Liver (tissue), 9 donors: ENCODE measurements around the gene TOX2. TPM values are rescaled to one million over a fixed set of nuclear protein-coding genes. Genes with fewer than 3 reads are reported as not detected.

Source experiments
- DNase-seq: peaks from one replicate; pipeline ENCODE4 v3.0.0-alpha.2; 2017; ENCODE audit warnings: low spot score
- H3K27ac ChIP-seq, 2 donors: one replicate each; pipeline ENCODE4 v1.7.0; 2013; ENCODE audit warnings: inconsistent platforms in 2 of 2, low read length in 2 of 2, control low read depth in 1 of 2, low read depth in 1 of 2, mild to moderate bottlenecking in 1 of 2
- H3K27me3 ChIP-seq, 4 donors: one replicate each; pipeline versions ENCODE4 v1.6.1 to v1.7.0; 2013; ENCODE audit warnings: low read length in 3 of 4, inconsistent platforms in 1 of 4, mild to moderate bottlenecking in 1 of 4, moderate library complexity in 1 of 4; ENCODE audit not compliant: control insufficient read depth in 4 of 4, insufficient read depth in 4 of 4
- H3K36me3 ChIP-seq, 4 donors: one replicate each; pipeline versions ENCODE4 v1.6.1 to v1.7.0; 2013; ENCODE audit warnings: low read length in 3 of 4, mild to moderate bottlenecking in 3 of 4, low read depth in 1 of 4, moderate library complexity in 1 of 4; ENCODE audit not compliant: control insufficient read depth in 4 of 4, insufficient read depth in 3 of 4
- H3K4me1 ChIP-seq, 4 donors: one replicate each; pipeline versions ENCODE4 v1.6.1 to v1.7.0; 2013; ENCODE audit warnings: low read length in 3 of 4, mild to moderate bottlenecking in 3 of 4, moderate library complexity in 1 of 4; ENCODE audit not compliant: control insufficient read depth in 4 of 4, insufficient read depth in 4 of 4
- H3K4me3 ChIP-seq, 3 donors: one replicate each; pipeline versions ENCODE4 v1.6.1 to v1.7.0; 2013; ENCODE audit warnings: low read length in 3 of 3, control low read depth in 1 of 3, low read depth in 1 of 3, mild to moderate bottlenecking in 1 of 3
- H3K9ac ChIP-seq, 2 donors: one replicate each; pipeline ENCODE4 v1.7.0; 2013; ENCODE audit warnings: low read length in 2 of 2, mild to moderate bottlenecking in 2 of 2, moderate library complexity in 2 of 2, control low read depth in 1 of 2, low read depth in 1 of 2
- H3K9me3 ChIP-seq, 4 donors: one replicate each; pipeline versions ENCODE4 v1.6.1 to v1.7.0; 2013; ENCODE audit warnings: low read length in 3 of 4; ENCODE audit not compliant: control insufficient read depth in 4 of 4
- EGR1 ChIP-seq, 2 donors: IDR thresholded peaks; 2 replicates each; pipeline ENCODE4 v1.6.1; 2016 to 2018; ENCODE audit warnings: antibody characterized with exemption in 2 of 2, low read depth in 2 of 2
- GABPA ChIP-seq, 2 donors: IDR thresholded peaks in 1 of 2; conservative IDR thresholded peaks in 1 of 2; 2 replicates each; pipeline ENCODE4 v1.6.1; 2016; ENCODE audit warnings: antibody characterized with exemption in 2 of 2, mild to moderate bottlenecking in 1 of 2, moderate library complexity in 1 of 2
- HNF4G ChIP-seq: IDR thresholded peaks from 2 replicates; pipeline ENCODE4 v1.6.1; 2016; ENCODE audit warnings: antibody characterized with exemption
- JUND ChIP-seq, 2 donors: IDR thresholded peaks; 2 replicates each; pipeline ENCODE4 v1.6.1; 2016; ENCODE audit warnings: antibody characterized with exemption in 2 of 2
- MAX ChIP-seq: IDR thresholded peaks from 2 replicates; pipeline ENCODE4 v1.6.1; 2016; ENCODE audit warnings: antibody characterized with exemption
- NR2F2 ChIP-seq: IDR thresholded peaks from 2 replicates; pipeline ENCODE4 v1.6.1; 2016; ENCODE audit warnings: antibody characterized with exemption
- RAD21 ChIP-seq, 2 donors: IDR thresholded peaks; 2 replicates each; pipeline ENCODE4 v1.6.1; 2016; ENCODE audit warnings: antibody characterized with exemption in 2 of 2, mild to moderate bottlenecking in 2 of 2
- RXRA ChIP-seq, 2 donors: IDR thresholded peaks; 2 replicates each; pipeline ENCODE4 v1.6.1; 2017 to 2018; ENCODE audit warnings: antibody characterized with exemption in 2 of 2, mild to moderate bottlenecking in 1 of 2
- SP1 ChIP-seq: IDR thresholded peaks from 2 replicates; pipeline ENCODE4 v1.6.1; 2018; ENCODE audit warnings: antibody characterized with exemption, mild to moderate bottlenecking
- TAF1 ChIP-seq: conservative IDR thresholded peaks from 2 replicates; pipeline ENCODE4 v1.6.1; 2016; ENCODE audit warnings: antibody characterized with exemption, mild to moderate bottlenecking
- YY1 ChIP-seq: IDR thresholded peaks from 2 replicates; pipeline ENCODE4 v1.6.1; 2016; ENCODE audit warnings: antibody characterized with exemption, mild to moderate bottlenecking
- ZBTB33 ChIP-seq: IDR thresholded peaks from 2 replicates; pipeline ENCODE4 v1.6.1; 2016; ENCODE audit warnings: antibody characterized with exemption
- WGBS: extraction: QIAGEN DNeasy Blood & Tissue Kit; methylation state at CpG from one replicate; pipeline ENCODE4 v1.1.7; 2013; 5-methylcytosine and 5-hydroxymethylcytosine counted together
- polyA plus RNA-seq, 2 donors: library from polyadenylated mRNA; stranded (reverse) in 1 of 2; unstranded in 1 of 2; fragments of 200-250 nt in 1 of 2; fragments of >200 nt in 1 of 2; fragmentation: Nextera tagmentation in 1 of 2; extraction: Ambion mirVana in 1 of 2; gene quantifications; one replicate each; pipeline versions ENCODE4 v1.2.1 to v1.2.3, GENCODE V29; 2013 to 2015
- total RNA-seq, 2 donors: library from RNA; depleted of rRNA; stranded (reverse); fragments of >200 nt; gene quantifications; one replicate each; pipeline ENCODE4 v1.2.3, GENCODE V29; 2014
- TF ChIP-seq, protein P1 (sequence below): fragments of 150-350 bp; IDR thresholded peaks from 2 replicates; pipeline ENCODE4 v1.5.1; 2017; ENCODE audit warnings: improper control_type of control experiment, low read depth, low read length; ENCODE audit not compliant: missing input control
- TF ChIP-seq, protein P2 (sequence below): IDR thresholded peaks from 2 replicates; pipeline ENCODE4 v1.6.1; 2016; ENCODE audit warnings: antibody characterized with exemption
- TF ChIP-seq, protein P3 (sequence below): IDR thresholded peaks from 2 replicates; pipeline ENCODE4 v1.6.1; 2016; ENCODE audit warnings: antibody characterized with exemption, mild to moderate bottlenecking
- donor health status: healthy.
- donor health status: healthy.
- donor health status: healthy.
- donor health status: healthy.
- donor health status: healthy.

TOX2 gene
- total and polyA plus RNA-seq, 4 donors = 0.33 to 2.7 (median 1.4) TPM

DNA sequence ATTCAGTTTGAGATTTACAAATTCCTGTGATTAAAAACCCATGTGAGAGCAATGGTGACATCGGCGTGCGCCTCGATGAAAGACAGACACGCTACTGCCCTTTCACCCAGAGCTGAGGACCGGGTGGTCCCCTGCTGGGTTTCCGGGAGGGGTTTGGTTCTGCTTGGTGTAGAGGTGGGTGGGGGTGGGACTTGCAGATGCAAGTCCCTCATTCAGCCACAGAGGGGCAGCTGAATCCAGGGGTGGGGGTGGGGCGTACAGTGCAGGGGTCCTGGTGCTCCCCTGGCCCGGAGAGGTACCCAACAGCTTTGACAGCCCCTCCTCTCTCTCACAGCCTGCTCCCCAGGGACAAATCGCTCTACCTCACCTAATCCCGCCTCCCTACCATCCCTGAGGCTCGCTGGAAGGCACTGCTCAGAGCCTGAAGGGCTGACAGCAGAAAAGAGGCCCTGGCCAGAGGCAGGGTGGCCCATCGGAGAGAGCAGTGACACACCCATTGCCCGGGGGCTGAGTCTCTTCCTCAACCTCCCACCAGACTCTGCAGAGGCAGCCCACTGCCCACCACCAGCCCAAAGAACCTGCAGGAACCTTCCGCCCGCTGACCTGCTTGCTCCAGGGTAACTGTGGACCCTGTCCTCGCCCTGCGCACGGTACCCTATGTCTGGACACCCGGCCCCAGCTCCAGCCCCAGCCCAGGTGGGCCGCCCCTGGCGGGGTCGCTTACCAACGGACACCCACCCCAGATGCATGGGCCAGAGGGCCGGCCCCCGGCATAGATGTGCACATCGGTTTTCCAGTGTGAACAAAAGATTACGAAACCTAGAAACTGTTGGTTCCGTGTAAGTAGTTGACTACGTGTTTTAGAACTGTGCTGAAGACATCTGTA lies 153.9 kb downstream of the TOX2 start:
- peak overlapping the region in 1 of 2 donors; percentile 50 for H3K27ac ChIP-seq
- H3K4me3 ChIP-seq = no peak overlapping the region
- peak; percentile 30 for DNase-seq
- no peak overlapping the region for H3K9ac ChIP-seq
- TF ChIP-seq HNF4G = no peak
- TF ChIP-seq ZBTB33 = no peak
- TF ChIP-seq, protein P1, sequence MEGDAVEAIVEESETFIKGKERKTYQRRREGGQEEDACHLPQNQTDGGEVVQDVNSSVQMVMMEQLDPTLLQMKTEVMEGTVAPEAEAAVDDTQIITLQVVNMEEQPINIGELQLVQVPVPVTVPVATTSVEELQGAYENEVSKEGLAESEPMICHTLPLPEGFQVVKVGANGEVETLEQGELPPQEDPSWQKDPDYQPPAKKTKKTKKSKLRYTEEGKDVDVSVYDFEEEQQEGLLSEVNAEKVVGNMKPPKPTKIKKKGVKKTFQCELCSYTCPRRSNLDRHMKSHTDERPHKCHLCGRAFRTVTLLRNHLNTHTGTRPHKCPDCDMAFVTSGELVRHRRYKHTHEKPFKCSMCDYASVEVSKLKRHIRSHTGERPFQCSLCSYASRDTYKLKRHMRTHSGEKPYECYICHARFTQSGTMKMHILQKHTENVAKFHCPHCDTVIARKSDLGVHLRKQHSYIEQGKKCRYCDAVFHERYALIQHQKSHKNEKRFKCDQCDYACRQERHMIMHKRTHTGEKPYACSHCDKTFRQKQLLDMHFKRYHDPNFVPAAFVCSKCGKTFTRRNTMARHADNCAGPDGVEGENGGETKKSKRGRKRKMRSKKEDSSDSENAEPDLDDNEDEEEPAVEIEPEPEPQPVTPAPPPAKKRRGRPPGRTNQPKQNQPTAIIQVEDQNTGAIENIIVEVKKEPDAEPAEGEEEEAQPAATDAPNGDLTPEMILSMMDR = no peak
- no peak for TF ChIP-seq JUND (IDR thresholded peaks at IDR 0.05)
- TF ChIP-seq TAF1 = no peak
- no peak for TF ChIP-seq MAX
- TF ChIP-seq GABPA (IDR thresholded peaks at IDR 0.05 in 1 of 2, conservative IDR thresholded peaks at IDR 0.05 in 1 of 2) = no peak
- no peak for TF ChIP-seq SP1
- TF ChIP-seq RXRA (IDR thresholded peaks at IDR 0.05) = no peak
- TF ChIP-seq RAD21 (IDR thresholded peaks at IDR 0.05) = no peak
- no peaks in the 10 kb centered on the region for H3K36me3 ChIP-seq
- H3K4me1 ChIP-seq = no peaks in the 10 kb centered on the region
- H3K27me3 ChIP-seq = no peaks in the 10 kb centered on the region
- H3K9me3 ChIP-seq = no peaks in the 10 kb centered on the region
- WGBS = 77% methylated on average over 30 of the region's 30 CpGs

DNA sequence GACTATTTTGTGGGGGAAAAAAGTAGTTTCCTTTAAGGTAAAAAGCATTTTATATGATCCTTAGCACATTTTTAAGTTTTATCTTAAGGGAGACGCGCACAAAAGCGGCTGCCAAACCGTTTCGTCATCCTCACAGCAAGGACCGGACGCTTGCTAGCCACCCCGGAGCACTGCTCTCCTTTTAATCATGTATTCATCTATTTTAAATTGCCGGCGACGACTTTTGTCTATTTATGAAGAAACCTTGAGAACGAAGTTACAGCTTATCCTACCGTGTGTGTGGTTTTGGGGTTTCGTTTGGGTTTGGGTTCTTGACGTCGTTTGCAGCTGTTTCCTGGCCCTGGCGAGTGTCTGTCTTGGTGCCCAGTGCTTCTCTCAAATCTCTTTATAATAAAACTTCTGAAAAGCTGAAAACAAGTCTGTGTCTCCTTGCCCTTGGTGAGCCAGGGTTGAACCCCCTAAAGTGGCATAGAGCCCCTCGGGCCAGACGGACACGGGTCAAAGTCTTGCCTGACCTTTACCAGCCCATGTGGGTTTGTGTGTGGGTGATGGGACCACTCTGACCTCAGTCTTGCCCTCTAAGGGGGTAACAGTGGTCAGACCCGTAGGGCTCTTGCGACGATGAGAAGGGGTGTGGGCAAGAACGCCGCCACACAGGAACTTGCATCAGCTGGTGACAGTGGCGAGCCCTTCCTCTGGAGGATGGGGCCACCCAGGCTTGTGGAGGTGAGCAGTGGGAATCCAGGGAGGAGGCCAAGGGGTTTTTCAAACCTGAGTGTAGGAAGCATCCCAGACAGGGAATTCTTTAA lies 154.8 kb downstream of the TOX2 start:
- no peaks in the 10 kb centered on the region for H3K27me3 ChIP-seq
- no peaks in the 10 kb centered on the region for H3K36me3 ChIP-seq
- H3K9ac ChIP-seq = no peak overlapping the region
- H3K4me3 ChIP-seq = no peak overlapping the region
- no peaks in the 10 kb centered on the region for H3K9me3 ChIP-seq
- peak overlapping the region in 1 of 2 donors; percentile 50 for H3K27ac ChIP-seq
- WGBS = 75% methylated on average over 26 of the region's 26 CpGs
- no peaks in the 10 kb centered on the region for H3K4me1 ChIP-seq
- DNase-seq = peak; percentile 13
- TF ChIP-seq NR2F2 = no peak
- TF ChIP-seq, protein P1 = no peak
- no peak for TF ChIP-seq YY1
- TF ChIP-seq, protein P2, sequence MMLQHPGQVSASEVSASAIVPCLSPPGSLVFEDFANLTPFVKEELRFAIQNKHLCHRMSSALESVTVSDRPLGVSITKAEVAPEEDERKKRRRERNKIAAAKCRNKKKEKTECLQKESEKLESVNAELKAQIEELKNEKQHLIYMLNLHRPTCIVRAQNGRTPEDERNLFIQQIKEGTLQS = no peak
- no peak for TF ChIP-seq MAX
- no peak for TF ChIP-seq RXRA (IDR thresholded peaks at IDR 0.05)
- no peak for TF ChIP-seq JUND (IDR thresholded peaks at IDR 0.05)
- TF ChIP-seq, protein P3, sequence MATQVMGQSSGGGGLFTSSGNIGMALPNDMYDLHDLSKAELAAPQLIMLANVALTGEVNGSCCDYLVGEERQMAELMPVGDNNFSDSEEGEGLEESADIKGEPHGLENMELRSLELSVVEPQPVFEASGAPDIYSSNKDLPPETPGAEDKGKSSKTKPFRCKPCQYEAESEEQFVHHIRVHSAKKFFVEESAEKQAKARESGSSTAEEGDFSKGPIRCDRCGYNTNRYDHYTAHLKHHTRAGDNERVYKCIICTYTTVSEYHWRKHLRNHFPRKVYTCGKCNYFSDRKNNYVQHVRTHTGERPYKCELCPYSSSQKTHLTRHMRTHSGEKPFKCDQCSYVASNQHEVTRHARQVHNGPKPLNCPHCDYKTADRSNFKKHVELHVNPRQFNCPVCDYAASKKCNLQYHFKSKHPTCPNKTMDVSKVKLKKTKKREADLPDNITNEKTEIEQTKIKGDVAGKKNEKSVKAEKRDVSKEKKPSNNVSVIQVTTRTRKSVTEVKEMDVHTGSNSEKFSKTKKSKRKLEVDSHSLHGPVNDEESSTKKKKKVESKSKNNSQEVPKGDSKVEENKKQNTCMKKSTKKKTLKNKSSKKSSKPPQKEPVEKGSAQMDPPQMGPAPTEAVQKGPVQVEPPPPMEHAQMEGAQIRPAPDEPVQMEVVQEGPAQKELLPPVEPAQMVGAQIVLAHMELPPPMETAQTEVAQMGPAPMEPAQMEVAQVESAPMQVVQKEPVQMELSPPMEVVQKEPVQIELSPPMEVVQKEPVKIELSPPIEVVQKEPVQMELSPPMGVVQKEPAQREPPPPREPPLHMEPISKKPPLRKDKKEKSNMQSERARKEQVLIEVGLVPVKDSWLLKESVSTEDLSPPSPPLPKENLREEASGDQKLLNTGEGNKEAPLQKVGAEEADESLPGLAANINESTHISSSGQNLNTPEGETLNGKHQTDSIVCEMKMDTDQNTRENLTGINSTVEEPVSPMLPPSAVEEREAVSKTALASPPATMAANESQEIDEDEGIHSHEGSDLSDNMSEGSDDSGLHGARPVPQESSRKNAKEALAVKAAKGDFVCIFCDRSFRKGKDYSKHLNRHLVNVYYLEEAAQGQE = no peak
- no peak for TF ChIP-seq HNF4G
- no peak for TF ChIP-seq EGR1 (IDR thresholded peaks at IDR 0.05; ENCODE audit: low read depth in 2 of 2)
- no peak for TF ChIP-seq GABPA (IDR thresholded peaks at IDR 0.05 in 1 of 2, conservative IDR thresholded peaks at IDR 0.05 in 1 of 2)
- TF ChIP-seq ZBTB33 = no peak
